Measurements from ENCODE around the gene IGF1R. TPM values are rescaled to one million over a fixed set of nuclear protein-coding genes. Genes with fewer than 3 reads are reported as not detected.

The IGF1R gene
- total and polyA plus RNA-seq, 8 donors = 8.1 to 50.3 (median 36.0) TPM

GRCh38 chr15:98733098-98733497, 84.8 kb downstream of the IGF1R start:
- 97 to 100% methylated on average over 5 of the region's 5 CpGs for WGBS, 2 donors
- intact Hi-C loops (cut with DNase I) = no loop called here

GRCh38 chr15:98734466-98735199, 86.3 kb downstream of the IGF1R start:
- ATAC-seq (peak; percentile 32 to 43 (median 42)), DNase-seq (no peak), FAIRE-seq (no peak)
- H3K4me3 ChIP-seq = no peak overlapping the region
- WGBS, 2 donors = 62 to 63% methylated on average over 8 of the region's 8 CpGs
- H3K9me3 ChIP-seq = no peaks in the 10 kb centered on the region
- H3K27ac ChIP-seq = peak overlapping the region in 2 of 4 donors; percentile 1 to 6
- intact Hi-C loops (cut with DNase I) = no loop called here
- peaks cover 11 to 28% (median 26%) of the 10 kb centered on the region in 3 donors for H3K4me1 ChIP-seq
- no peak for TF ChIP-seq CTCF (IDR thresholded peaks at IDR 0.05)
- no peaks in the 10 kb centered on the region for H3K27me3 ChIP-seq
- no peaks in the 10 kb centered on the region for H3K36me3 ChIP-seq

More at GRCh38 chr15:98733098-98733497, 84.8 kb downstream of the IGF1R start:
- H3K36me3 ChIP-seq = no peaks in the 10 kb centered on the region
- FAIRE-seq (no peak), ATAC-seq (no peak), DNase-seq (no peak)
- TF ChIP-seq CTCF (IDR thresholded peaks at IDR 0.05) = no peak
- H3K27ac ChIP-seq = no peak overlapping the region
- H3K4me3 ChIP-seq = no peak overlapping the region
- peaks cover 25 to 43% (median 42%) of the 10 kb centered on the region in 3 donors for H3K4me1 ChIP-seq
- H3K9me3 ChIP-seq = no peaks in the 10 kb centered on the region
- H3K27me3 ChIP-seq = no peaks in the 10 kb centered on the region

- no peaks in the 10 kb centered on the region for H3K27me3 ChIP-seq
- H3K4me3 ChIP-seq = no peak overlapping the region
- no peaks in the 10 kb centered on the region for H3K9me3 ChIP-seq
- no peak for DNase-seq
- no peaks in the 10 kb centered on the region for H3K36me3 ChIP-seq
- TF ChIP-seq CTCF (IDR thresholded peaks at IDR 0.05) = no peak
- peaks cover 4 to 21% (median 20%) of the 10 kb centered on the region in 3 donors for H3K4me1 ChIP-seq
- FAIRE-seq = no peak
- intact Hi-C loops (cut with DNase I) = no loop called here
- 96 to 97% methylated on average over 4 of the region's 4 CpGs for WGBS, 2 donors
- no peak for ATAC-seq
- no peak overlapping the region for H3K27ac ChIP-seq
Observed at GRCh38 chr15:98735304-98735703, 87.0 kb downstream of the IGF1R start.

GRCh38 chr15:98735895-98736617, 87.7 kb downstream of the IGF1R start:
- no peak for ATAC-seq
- no peaks in the 10 kb centered on the region for H3K27me3 ChIP-seq
- no peaks in the 10 kb centered on the region for H3K36me3 ChIP-seq
- H3K27ac ChIP-seq = no peak overlapping the region
- intact Hi-C loops (cut with DNase I) = no loop called here
- H3K4me1 ChIP-seq = peaks cover 3 to 20% (median 14%) of the 10 kb centered on the region in 3 donors
- WGBS, 2 donors = 64 to 68% methylated on average over 4 of the region's 4 CpGs
- FAIRE-seq = no peak
- TF ChIP-seq CTCF (IDR thresholded peaks at IDR 0.05) = no peak
- no peak overlapping the region for H3K4me3 ChIP-seq
- H3K9me3 ChIP-seq = no peaks in the 10 kb centered on the region
- DNase-seq = no peak

All from pancreas (tissue), 10 donors.